GM23338 (cell line): ENCODE measurements around the gene ST3GAL2. TPM values are rescaled to one million over a fixed set of nuclear protein-coding genes. Genes with fewer than 3 reads are reported as not detected.

Experiments
- ATAC-seq: fragments of 200-7000 bp; cut with Tn5 transposase; 3 replicates; pipeline ENCODE4 v1.9.1; 2020
- DNase-seq: peaks from one replicate; pipeline ENCODE4 v3.0.0-alpha.2; 2015; ENCODE audit warnings: low spot score
- H2AFZ ChIP-seq: fragments of 200-600 bp; sonication (generic); 2 replicates; pipeline ENCODE4 v1.8.0; 2016; ENCODE audit warnings: antibody characterized with exemption, mild to moderate bottlenecking, moderate library complexity
- H3F3A ChIP-seq: fragments of 200-600 bp; sonication (generic); replicated peaks from 2 replicates; pipeline ENCODE4 v1.8.0; 2017; ENCODE audit warnings: antibody characterized with exemption, mixed run types, low read depth
- H3K27ac ChIP-seq: fragments of 200-600 bp; sonication (generic); 2 replicates; pipeline ENCODE4 v1.6.1; 2016; ENCODE audit warnings: low read depth
- H3K27me3 ChIP-seq: fragments of 200-600 bp; sonication (generic); 2 replicates; pipeline ENCODE4 v1.8.0; 2016; ENCODE audit warnings: mild to moderate bottlenecking, mixed run types, moderate library complexity; ENCODE audit not compliant: insufficient read depth
- H3K36me3 ChIP-seq: fragments of 200-600 bp; sonication (generic); 2 replicates; pipeline ENCODE4 v1.8.0; 2016; ENCODE audit warnings: mild to moderate bottlenecking; ENCODE audit not compliant: insufficient read depth
- H3K4me1 ChIP-seq: fragments of 200-600 bp; sonication (generic); 2 replicates; pipeline ENCODE4 v1.8.0; 2016; ENCODE audit warnings: mild to moderate bottlenecking, moderate library complexity; ENCODE audit not compliant: insufficient read depth
- H3K4me2 ChIP-seq: fragments of 200-600 bp; sonication (generic); 2 replicates; pipeline ENCODE4 v1.7.1; 2017; ENCODE audit warnings: mixed run types
- H3K4me3 ChIP-seq: fragments of 200-600 bp; sonication (generic); 2 replicates; pipeline ENCODE4 v1.6.1; 2016; ENCODE audit warnings: mixed run types
- H3K79me2 ChIP-seq: fragments of 200-600 bp; sonication (generic); replicated peaks from 2 replicates; pipeline ENCODE4 v1.8.0; 2017; ENCODE audit warnings: mild to moderate bottlenecking; ENCODE audit not compliant: insufficient read depth
- H3K9me2 ChIP-seq: fragments of 200-600 bp; sonication (generic); 2 replicates; pipeline ENCODE4 v1.8.0; 2017; ENCODE audit not compliant: insufficient read depth
- H4K20me1 ChIP-seq: fragments of 200-600 bp; sonication (generic); replicated peaks from 2 replicates; pipeline ENCODE4 v1.8.0; 2017; ENCODE audit warnings: mild to moderate bottlenecking; ENCODE audit not compliant: insufficient read depth
- H3K27ac Mint-ChIP-seq: 2 replicates; pipeline ENCODE4 v1.8.0; 2020; ENCODE audit warnings: inconsistent platforms, mild to moderate bottlenecking, moderate library complexity, mixed read lengths
- H3K27me3 Mint-ChIP-seq: 3 replicates; pipeline ENCODE4 v1.8.0; 2022; ENCODE audit warnings: low read depth, mild to moderate bottlenecking, moderate library complexity, mixed read lengths, inconsistent platforms; ENCODE audit not compliant: insufficient read depth, poor library complexity
- H3K36me3 Mint-ChIP-seq: 3 replicates; pipeline ENCODE4 v1.8.0; 2021; ENCODE audit warnings: low read depth, mild to moderate bottlenecking, inconsistent platforms, moderate library complexity, mixed read lengths
- H3K4me1 Mint-ChIP-seq: 3 replicates; pipeline ENCODE4 v1.8.0; 2020; ENCODE audit warnings: mild to moderate bottlenecking, inconsistent platforms, mixed read lengths
- H3K4me3 Mint-ChIP-seq: 3 replicates; pipeline ENCODE4 v1.8.0; 2021; ENCODE audit warnings: moderate library complexity, mild to moderate bottlenecking, inconsistent platforms, mixed read lengths
- H3K9me3 Mint-ChIP-seq: 3 replicates; pipeline ENCODE4 v1.8.0; 2020; ENCODE audit warnings: moderate library complexity, mild to moderate bottlenecking, inconsistent platforms, mixed read lengths
- CREB1 ChIP-seq: fragments of 250-450 bp; sonication (Bioruptor Pico); IDR thresholded peaks from 2 replicates; pipeline ENCODE4 v1.5.0; 2020; ENCODE audit warnings: low read depth, mild to moderate bottlenecking, moderate library complexity
- CTCF ChIP-seq, 2 experiments: fragments of 200-600 bp in 1 of 2; sonication (generic) in 1 of 2; conservative IDR thresholded peaks; 2 replicates each; pipeline versions ENCODE4 v1.5.1 to v1.6.1; 2016 to 2017; ENCODE audit warnings: antibody characterized with exemption in 2 of 2, low read depth in 2 of 2, mild to moderate bottlenecking in 2 of 2, moderate library complexity in 1 of 2
- ETS1 ChIP-seq: IDR thresholded peaks from 2 replicates; pipeline ENCODE4 v1.6.1; 2016; ENCODE audit warnings: antibody characterized with exemption
- EZH2 ChIP-seq: fragments of 200-600 bp; sonication (generic); IDR thresholded peaks from one replicate; pipeline ENCODE4 v1.8.0; 2017; ENCODE audit warnings: antibody characterized with exemption, mild to moderate bottlenecking, low read depth; ENCODE audit not compliant: unreplicated experiment
- EZH2phosphoT487 ChIP-seq: fragments of 200-600 bp; sonication (generic); IDR thresholded peaks from one replicate; pipeline ENCODE4 v1.8.1; 2018; ENCODE audit warnings: antibody characterized with exemption; ENCODE audit not compliant: unreplicated experiment
- JUNB ChIP-seq: IDR thresholded peaks from one replicate; pipeline ENCODE4 v1.6.1; 2016; ENCODE audit warnings: antibody characterized with exemption; ENCODE audit not compliant: unreplicated experiment
- NANOG ChIP-seq: IDR thresholded peaks from 2 replicates; pipeline ENCODE4 v1.6.1; 2016; ENCODE audit warnings: antibody characterized with exemption, borderline replicate concordance
- POLR2AphosphoS5 ChIP-seq: IDR thresholded peaks from 2 replicates; pipeline ENCODE4 v1.6.1; 2016; ENCODE audit warnings: antibody characterized with exemption, low read depth
- STAT1 ChIP-seq: IDR thresholded peaks from one replicate; pipeline ENCODE4 v1.6.1; 2016; ENCODE audit warnings: antibody characterized with exemption; ENCODE audit not compliant: unreplicated experiment
- ZNF114 ChIP-seq: fragments of 250-450 bp; sonication (Bioruptor Pico); IDR thresholded peaks from 2 replicates; pipeline ENCODE4 v1.5.0; 2020; ENCODE audit warnings: mild to moderate bottlenecking, moderate library complexity
- ZNF331 ChIP-seq: fragments of 250-450 bp; sonication (Bioruptor Pico); IDR thresholded peaks from 2 replicates; pipeline ENCODE4 v1.5.0; 2020; ENCODE audit warnings: low read depth, mild to moderate bottlenecking, moderate library complexity
- polyA plus RNA-seq: library from polyadenylated mRNA; unstranded; fragments of >200 nt; fragmentation: Nextera tagmentation; extraction: Ambion mirVana; gene quantifications from 2 replicates; pipeline ENCODE4 v1.2.1, GENCODE V29; 2016
- total RNA-seq: library from RNA; depleted of rRNA; stranded (reverse); fragments of >200 nt; shearing (Covaris generic); gene quantifications from 2 replicates; pipeline ENCODE4 v1.2.3, GENCODE V29; 2014
- TF ChIP-seq, protein P1 (sequence below): IDR thresholded peaks from one replicate; pipeline ENCODE4 v1.6.1; 2018; ENCODE audit warnings: antibody characterized with exemption; ENCODE audit not compliant: unreplicated experiment
- TF ChIP-seq, protein P2 (sequence below): fragments of 250-450 bp; sonication (Bioruptor Pico); IDR thresholded peaks from 2 replicates; pipeline ENCODE4 v1.5.0; 2020; ENCODE audit warnings: mild to moderate bottlenecking, moderate library complexity

The ST3GAL2 gene
- total and polyA plus RNA-seq, 2 experiments from 2014 or later: 12.3 to 39.8 TPM

DNA sequence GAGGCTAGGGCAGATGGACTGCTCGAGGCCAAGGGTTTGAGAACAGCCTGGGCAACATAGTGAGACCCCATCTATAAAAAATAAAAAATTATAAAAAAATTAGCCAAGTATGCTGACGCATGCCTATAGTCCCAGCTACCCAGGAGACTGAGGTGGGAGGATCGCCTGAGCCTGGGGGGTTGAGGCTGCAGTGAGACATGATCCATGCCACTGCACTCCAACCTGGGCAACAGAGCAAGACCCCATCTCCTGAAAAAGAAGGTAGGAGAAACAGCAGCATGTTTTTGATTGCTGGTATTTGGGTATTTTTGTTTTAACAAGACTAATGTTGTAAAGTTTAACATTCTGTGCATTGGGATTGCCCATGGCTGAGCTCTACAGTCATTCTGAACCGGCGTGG lies 101.1 kb downstream of the ST3GAL2 start:
- Histone ChIP-seq H3K79me2 (no peaks in the 10 kb centered on the region), H4K20me1 (no peaks in the 10 kb centered on the region; the same call in 1 of the 2 replicates), H3K4me1 (no peaks in the 10 kb centered on the region; the same call in 1 of the 2 replicates), H3K36me3 (peaks cover 18% of the 10 kb centered on the region; the same call in 1 of the 2 replicates), H3K27ac (no peak overlapping the region), H2AFZ (no peak overlapping the region), H3K4me2 (no peak overlapping the region), H3K4me3 (no peak overlapping the region), H3K9me2 (no peaks in the 10 kb centered on the region), H3F3A (no peaks in the 10 kb centered on the region), H3K27me3 (no peaks in the 10 kb centered on the region)
- Mint-ChIP-seq H3K27ac (no peak overlapping the region), H3K27me3 (no peaks in the 10 kb centered on the region), H3K9me3 (no peaks in the 10 kb centered on the region), H3K4me3 (no peak overlapping the region), H3K36me3 (peaks cover 26% of the 10 kb centered on the region), H3K4me1 (peaks cover 18% of the 10 kb centered on the region)
- no peak for ATAC-seq
- DNase-seq: no peak
- no peak for TF ChIP-seq JUNB
- TF ChIP-seq, protein P1, sequence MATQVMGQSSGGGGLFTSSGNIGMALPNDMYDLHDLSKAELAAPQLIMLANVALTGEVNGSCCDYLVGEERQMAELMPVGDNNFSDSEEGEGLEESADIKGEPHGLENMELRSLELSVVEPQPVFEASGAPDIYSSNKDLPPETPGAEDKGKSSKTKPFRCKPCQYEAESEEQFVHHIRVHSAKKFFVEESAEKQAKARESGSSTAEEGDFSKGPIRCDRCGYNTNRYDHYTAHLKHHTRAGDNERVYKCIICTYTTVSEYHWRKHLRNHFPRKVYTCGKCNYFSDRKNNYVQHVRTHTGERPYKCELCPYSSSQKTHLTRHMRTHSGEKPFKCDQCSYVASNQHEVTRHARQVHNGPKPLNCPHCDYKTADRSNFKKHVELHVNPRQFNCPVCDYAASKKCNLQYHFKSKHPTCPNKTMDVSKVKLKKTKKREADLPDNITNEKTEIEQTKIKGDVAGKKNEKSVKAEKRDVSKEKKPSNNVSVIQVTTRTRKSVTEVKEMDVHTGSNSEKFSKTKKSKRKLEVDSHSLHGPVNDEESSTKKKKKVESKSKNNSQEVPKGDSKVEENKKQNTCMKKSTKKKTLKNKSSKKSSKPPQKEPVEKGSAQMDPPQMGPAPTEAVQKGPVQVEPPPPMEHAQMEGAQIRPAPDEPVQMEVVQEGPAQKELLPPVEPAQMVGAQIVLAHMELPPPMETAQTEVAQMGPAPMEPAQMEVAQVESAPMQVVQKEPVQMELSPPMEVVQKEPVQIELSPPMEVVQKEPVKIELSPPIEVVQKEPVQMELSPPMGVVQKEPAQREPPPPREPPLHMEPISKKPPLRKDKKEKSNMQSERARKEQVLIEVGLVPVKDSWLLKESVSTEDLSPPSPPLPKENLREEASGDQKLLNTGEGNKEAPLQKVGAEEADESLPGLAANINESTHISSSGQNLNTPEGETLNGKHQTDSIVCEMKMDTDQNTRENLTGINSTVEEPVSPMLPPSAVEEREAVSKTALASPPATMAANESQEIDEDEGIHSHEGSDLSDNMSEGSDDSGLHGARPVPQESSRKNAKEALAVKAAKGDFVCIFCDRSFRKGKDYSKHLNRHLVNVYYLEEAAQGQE: no peak
- no peak for TF ChIP-seq ZNF114 (CRISPR knock-in tag)
- no peak for TF ChIP-seq STAT1
- no peak for TF ChIP-seq CREB1
- no peak for TF ChIP-seq EZH2
- TF ChIP-seq, protein P2, sequence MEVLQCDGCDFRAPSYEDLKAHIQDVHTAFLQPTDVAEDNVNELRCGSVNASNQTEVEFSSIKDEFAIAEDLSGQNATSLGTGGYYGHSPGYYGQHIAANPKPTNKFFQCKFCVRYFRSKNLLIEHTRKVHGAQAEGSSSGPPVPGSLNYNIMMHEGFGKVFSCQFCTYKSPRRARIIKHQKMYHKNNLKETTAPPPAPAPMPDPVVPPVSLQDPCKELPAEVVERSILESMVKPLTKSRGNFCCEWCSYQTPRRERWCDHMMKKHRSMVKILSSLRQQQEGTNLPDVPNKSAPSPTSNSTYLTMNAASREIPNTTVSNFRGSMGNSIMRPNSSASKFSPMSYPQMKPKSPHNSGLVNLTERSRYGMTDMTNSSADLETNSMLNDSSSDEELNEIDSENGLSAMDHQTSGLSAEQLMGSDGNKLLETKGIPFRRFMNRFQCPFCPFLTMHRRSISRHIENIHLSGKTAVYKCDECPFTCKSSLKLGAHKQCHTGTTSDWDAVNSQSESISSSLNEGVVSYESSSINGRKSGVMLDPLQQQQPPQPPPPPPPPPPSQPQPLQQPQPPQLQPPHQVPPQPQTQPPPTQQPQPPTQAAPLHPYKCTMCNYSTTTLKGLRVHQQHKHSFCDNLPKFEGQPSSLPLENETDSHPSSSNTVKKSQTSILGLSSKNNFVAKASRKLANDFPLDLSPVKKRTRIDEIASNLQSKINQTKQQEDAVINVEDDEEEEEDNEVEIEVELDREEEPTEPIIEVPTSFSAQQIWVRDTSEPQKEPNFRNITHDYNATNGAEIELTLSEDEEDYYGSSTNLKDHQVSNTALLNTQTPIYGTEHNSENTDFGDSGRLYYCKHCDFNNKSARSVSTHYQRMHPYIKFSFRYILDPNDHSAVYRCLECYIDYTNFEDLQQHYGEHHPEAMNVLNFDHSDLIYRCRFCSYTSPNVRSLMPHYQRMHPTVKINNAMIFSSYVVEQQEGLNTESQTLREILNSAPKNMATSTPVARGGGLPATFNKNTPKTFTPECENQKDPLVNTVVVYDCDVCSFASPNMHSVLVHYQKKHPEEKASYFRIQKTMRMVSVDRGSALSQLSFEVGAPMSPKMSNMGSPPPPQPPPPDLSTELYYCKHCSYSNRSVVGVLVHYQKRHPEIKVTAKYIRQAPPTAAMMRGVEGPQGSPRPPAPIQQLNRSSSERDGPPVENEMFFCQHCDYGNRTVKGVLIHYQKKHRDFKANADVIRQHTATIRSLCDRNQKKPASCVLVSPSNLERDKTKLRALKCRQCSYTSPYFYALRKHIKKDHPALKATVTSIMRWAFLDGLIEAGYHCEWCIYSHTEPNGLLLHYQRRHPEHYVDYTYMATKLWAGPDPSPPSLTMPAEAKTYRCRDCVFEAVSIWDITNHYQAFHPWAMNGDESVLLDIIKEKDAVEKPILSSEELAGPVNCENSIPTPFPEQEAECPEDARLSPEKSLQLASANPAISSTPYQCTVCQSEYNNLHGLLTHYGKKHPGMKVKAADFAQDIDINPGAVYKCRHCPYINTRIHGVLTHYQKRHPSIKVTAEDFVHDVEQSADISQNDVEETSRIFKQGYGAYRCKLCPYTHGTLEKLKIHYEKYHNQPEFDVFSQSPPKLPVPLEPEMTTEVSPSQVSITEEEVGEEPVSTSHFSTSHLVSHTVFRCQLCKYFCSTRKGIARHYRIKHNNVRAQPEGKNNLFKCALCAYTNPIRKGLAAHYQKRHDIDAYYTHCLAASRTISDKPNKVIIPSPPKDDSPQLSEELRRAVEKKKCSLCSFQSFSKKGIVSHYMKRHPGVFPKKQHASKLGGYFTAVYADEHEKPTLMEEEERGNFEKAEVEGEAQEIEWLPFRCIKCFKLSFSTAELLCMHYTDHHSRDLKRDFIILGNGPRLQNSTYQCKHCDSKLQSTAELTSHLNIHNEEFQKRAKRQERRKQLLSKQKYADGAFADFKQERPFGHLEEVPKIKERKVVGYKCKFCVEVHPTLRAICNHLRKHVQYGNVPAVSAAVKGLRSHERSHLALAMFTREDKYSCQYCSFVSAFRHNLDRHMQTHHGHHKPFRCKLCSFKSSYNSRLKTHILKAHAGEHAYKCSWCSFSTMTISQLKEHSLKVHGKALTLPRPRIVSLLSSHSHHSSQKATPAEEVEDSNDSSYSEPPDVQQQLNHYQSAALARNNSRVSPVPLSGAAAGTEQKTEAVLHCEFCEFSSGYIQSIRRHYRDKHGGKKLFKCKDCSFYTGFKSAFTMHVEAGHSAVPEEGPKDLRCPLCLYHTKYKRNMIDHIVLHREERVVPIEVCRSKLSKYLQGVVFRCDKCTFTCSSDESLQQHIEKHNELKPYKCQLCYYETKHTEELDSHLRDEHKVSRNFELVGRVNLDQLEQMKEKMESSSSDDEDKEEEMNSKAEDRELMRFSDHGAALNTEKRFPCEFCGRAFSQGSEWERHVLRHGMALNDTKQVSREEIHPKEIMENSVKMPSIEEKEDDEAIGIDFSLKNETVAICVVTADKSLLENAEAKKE (CRISPR knock-in tag): no peak
- TF ChIP-seq POLR2AphosphoS5: no peak
- no peak for TF ChIP-seq ZNF331
- no peak for TF ChIP-seq NANOG
- TF ChIP-seq ETS1: no peak
- TF ChIP-seq EZH2phosphoT487: no peak
- TF ChIP-seq CTCF (conservative IDR thresholded peaks at IDR 0.05; ENCODE audit: low read depth in 2 of 2): no peak
